SKM-1 (cell line): ENCODE results near the gene CD79A.

Experiments used
- DNase-seq: peaks from one replicate; lab custom pipeline; 2025; ENCODE audit not compliant: unreplicated experiment; lab: John Stamatoyannopoulos, UW

Gene CD79A

GRCh38 chr19:41929536-41930071 is 52.5 kb downstream of the CD79A start:
- no peak for DNase-seq

GRCh38 chr19:41930322-41930722 is 53.2 kb downstream of the CD79A start:
- no peak for DNase-seq
